Measurements from ENCODE around the gene CST3.

CST3 gene

DNA sequence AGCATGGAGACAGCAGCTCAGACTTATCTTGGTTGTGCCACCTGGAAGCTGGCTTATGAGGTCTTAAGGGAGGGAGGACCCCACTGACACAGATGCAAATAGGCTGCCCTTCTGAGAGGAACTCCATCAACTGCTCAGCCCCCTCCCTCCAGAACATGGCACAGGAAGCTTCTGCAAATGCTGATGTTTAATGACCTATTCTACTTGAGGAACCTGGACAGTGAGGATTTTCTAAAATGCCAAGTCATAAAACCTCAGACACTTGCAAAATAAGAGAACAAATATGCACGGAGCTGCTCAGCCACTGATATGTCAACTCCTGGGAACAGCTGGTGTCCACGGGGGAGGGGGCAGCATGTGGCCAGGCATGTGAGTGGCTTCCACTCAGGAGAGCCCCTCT lies 35.5 kb downstream of the CST3 start:
- DNase-seq (ENCODE audit: low read depth): no peak
- H3K4me3 ChIP-seq (ENCODE audit: low read depth, low read length): no peak overlapping the region
- TF ChIP-seq, protein P1, sequence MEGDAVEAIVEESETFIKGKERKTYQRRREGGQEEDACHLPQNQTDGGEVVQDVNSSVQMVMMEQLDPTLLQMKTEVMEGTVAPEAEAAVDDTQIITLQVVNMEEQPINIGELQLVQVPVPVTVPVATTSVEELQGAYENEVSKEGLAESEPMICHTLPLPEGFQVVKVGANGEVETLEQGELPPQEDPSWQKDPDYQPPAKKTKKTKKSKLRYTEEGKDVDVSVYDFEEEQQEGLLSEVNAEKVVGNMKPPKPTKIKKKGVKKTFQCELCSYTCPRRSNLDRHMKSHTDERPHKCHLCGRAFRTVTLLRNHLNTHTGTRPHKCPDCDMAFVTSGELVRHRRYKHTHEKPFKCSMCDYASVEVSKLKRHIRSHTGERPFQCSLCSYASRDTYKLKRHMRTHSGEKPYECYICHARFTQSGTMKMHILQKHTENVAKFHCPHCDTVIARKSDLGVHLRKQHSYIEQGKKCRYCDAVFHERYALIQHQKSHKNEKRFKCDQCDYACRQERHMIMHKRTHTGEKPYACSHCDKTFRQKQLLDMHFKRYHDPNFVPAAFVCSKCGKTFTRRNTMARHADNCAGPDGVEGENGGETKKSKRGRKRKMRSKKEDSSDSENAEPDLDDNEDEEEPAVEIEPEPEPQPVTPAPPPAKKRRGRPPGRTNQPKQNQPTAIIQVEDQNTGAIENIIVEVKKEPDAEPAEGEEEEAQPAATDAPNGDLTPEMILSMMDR (IDR thresholded peaks at IDR 0.05; ENCODE audit: low read depth, low read length, missing control alignments): no peak

DNA sequence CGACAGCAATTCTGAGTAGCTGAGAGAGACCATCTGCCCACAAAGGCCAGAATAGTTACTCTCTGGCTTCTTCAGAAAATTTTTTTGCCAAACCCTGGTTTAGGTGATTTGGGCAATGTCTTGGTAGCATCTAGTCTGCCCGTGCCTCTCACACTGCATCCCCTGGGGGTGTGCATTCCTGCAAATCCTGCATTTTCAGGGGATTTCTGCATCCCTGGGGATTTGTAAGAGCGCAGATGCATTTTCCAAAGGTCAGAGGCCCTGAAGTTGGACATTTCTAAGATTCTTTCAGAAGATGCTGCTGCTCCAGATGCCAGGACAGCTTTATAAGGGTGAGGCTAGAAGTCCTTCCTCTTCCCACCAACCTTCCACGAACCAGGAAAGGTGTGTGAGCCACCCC lies 36.0 kb downstream of the CST3 start:
- DNase-seq (ENCODE audit: low read depth): no peak
- TF ChIP-seq, protein P1 (IDR thresholded peaks at IDR 0.05; ENCODE audit: low read depth, low read length, missing control alignments): no peak
- no peak overlapping the region for H3K4me3 ChIP-seq (ENCODE audit: low read depth, low read length)

DNA sequence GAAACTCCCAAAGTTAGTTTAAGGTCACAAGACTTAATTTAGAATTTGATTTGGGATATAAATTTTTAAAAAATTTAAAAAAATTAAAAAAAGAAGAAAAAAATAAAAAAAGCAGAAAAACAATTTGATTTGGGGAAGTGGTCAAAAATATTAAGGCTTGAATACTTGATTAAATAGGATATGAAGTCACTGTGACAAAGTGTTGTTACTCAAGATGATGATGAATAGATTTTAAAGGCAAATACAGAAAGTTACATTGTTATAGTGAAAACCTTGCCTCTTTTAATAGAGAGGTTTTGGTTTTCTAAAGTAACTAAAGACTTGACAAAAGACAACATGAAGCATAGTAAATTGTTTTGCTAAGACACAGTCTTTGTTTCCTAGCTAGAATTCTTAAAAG lies 39.3 kb downstream of the CST3 start:
- TF ChIP-seq, protein P1 (IDR thresholded peaks at IDR 0.05; ENCODE audit: low read depth, low read length, missing control alignments): no peak
- no peak overlapping the region for H3K4me3 ChIP-seq (ENCODE audit: low read depth, low read length)
- DNase-seq (ENCODE audit: low read depth): no peak

DNA sequence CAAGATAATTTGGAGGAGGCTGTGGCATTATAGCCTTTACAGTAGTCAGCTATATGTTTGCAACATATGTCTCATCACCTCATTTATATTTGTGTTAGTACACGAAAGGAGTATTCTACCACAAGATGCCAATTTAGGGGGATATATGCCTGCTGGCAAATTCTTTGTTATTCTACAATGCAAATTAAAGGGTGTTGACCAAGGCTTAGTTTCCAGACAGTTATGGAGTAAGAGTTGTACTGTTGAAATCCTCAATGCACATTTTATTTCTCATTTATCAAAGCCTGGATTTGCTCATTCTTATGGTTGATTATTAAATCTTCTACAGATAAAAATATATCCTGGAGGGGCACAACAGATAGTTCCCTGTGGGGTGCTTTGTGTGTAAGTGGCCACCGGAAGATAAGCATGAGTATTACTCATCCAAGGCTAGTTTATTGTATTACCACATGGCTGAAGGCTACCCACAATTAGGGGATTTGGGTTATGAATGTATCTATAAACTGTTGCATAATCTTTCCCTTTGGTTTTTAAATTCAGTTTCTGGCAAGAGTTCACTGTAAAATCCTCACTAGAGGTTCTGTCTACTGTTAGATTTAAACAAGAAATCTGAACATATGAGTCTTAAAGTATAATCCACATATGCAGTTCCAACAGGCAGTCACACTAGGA lies 41.0 kb downstream of the CST3 start:
- TF ChIP-seq, protein P1 (IDR thresholded peaks at IDR 0.05; ENCODE audit: low read depth, low read length, missing control alignments): no peak
- H3K4me3 ChIP-seq (ENCODE audit: low read depth, low read length): no peak overlapping the region
- no peak for DNase-seq (ENCODE audit: low read depth)

DNA sequence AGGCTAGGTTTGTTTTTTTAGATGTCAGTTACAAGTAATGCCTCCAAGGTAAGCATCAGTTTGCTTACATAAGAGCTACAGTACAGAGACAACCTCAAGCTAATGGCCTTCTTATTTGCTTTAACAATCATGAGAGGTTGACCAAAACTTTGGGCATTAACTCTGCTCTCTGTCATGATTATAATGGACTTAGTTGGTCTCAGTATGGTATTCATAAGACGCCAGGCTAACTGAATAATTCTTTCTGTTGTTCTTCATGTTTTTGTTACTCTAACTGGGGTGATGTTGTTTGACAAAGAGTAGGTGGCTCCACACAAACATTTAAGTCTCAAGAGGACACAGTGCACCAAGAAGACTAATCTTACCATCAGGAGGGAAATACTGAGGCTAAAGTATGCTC lies 41.8 kb downstream of the CST3 start:
- no peak overlapping the region for H3K4me3 ChIP-seq (ENCODE audit: low read depth, low read length)
- no peak for DNase-seq (ENCODE audit: low read depth)
- TF ChIP-seq, protein P1 (IDR thresholded peaks at IDR 0.05; ENCODE audit: low read depth, low read length, missing control alignments): no peak

DNA sequence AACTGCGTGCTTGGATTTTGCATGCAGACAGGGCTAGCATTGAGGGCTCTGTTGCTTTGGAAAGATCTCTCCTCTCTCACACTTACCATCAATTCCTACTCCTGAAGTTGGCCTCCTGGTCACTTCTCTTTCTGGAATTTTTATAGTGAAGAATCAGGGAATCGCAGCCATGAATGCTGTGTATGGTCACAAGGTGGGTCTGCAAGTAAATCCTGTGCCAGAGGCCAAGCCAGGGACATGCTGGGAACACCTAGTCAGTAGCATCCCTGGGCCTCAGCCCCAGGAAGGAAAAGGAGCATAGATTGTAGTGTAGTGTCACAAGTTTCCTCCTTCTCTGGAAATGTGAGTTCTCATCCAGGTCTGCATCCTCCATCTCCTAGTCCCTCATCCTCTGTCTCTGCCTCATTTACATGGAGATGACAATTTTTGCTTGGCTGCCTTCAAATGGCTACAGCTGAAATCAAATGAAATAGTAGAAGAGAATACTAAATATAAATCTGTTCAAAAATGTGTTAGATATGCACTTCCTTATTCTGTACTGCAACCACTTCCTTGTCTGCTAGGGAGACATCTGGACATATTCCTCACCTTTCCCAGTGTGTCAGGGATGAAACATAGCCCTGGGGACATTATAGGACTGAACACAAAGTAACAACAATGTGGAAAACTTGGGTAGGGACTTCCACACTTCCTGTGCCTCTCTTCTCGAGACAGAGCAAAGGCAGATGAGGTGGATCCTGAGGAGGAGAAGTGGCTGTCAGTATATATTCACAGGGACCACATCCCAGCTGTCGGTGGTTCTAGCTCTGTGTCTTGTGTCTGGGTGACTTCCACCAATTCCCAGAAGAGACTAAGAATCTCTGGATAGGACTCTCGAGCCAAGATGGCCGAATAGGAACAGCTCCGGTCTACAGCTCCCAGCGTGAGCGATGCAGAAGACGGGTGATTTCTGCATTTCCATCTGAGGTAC lies 49.0 kb downstream of the CST3 start:
- no peak overlapping the region for H3K4me3 ChIP-seq (ENCODE audit: low read depth, low read length)
- TF ChIP-seq, protein P1 (IDR thresholded peaks at IDR 0.05; ENCODE audit: low read depth, low read length, missing control alignments): no peak
- no peak for DNase-seq (ENCODE audit: low read depth)

Data from GM12864 (cell line).